Gastroesophageal sphincter (tissue), 3 donors: ENCODE data around the gene UBE2N.

ENCODE experiments used
- CTCF ChIP-seq, 4 experiments: fragments of 200-600 bp in 2 of 4; fragments of 450-650 bp in 2 of 4; sonication (generic) in 1 of 4; IDR thresholded peaks; one replicate each; pipeline ENCODE4 v1.5.1; 2017 to 2019; ENCODE audit warnings: antibody characterized with exemption in 4 of 4, mild to moderate bottlenecking in 2 of 4, moderate library complexity in 2 of 4
- EP300 ChIP-seq: sonication (generic); formaldehyde crosslinking; IDR thresholded peaks from one replicate; pipeline ENCODE4 v1.6.1; 2017; ENCODE audit warnings: antibody characterized with exemption, mild to moderate bottlenecking
- POLR2A ChIP-seq, 2 donors: fragments of 450-650 bp; IDR thresholded peaks; one replicate each; pipeline ENCODE4 v1.6.1; 2017; ENCODE audit warnings: antibody characterized with exemption in 2 of 2, mild to moderate bottlenecking in 2 of 2, moderate library complexity in 1 of 2
- POLR2AphosphoS5 ChIP-seq: sonication (generic); formaldehyde crosslinking; IDR thresholded peaks from one replicate; pipeline ENCODE4 v1.6.1; 2017; ENCODE audit warnings: antibody characterized with exemption

- TF ChIP-seq POLR2AphosphoS5: no peak
- TF ChIP-seq POLR2A (IDR thresholded peaks at IDR 0.05): no peak
- no peak for TF ChIP-seq CTCF (IDR thresholded peaks at IDR 0.05)
- TF ChIP-seq EP300: no peak
Measured at GRCh38 chr12:93453633-93454032, 11.9 kb upstream of the UBE2N start.
